HepG2 (cell line): Measurements from ENCODE around the gene UTRN.

Experiments used
- ADNP ChIP-seq: sonication (generic); formaldehyde crosslinking; IDR thresholded peaks from 2 replicates; pipeline ENCODE4 v1.4.0; 2020; ENCODE audit warnings: missing genetic modification reagents
- BCL6 ChIP-seq: IDR thresholded peaks from 2 replicates; pipeline ENCODE4 v1.6.1; 2016; ENCODE audit warnings: missing genetic modification reagents, missing compliant biosample characterization
- CBFB ChIP-seq: sonication (generic); formaldehyde crosslinking; IDR thresholded peaks from 2 replicates; pipeline ENCODE4 v1.4.0; 2020; ENCODE audit warnings: missing genetic modification reagents
- FOXP1 ChIP-seq, 2 experiments: fragments of 450-650 bp in 1 of 2; IDR thresholded peaks; 2 replicates each; pipeline ENCODE4 v1.6.1; 2017 to 2018; ENCODE audit warnings: antibody characterized with exemption in 1 of 2
- IRF2 ChIP-seq: IDR thresholded peaks from 2 replicates; pipeline ENCODE4 v1.6.1; 2018; ENCODE audit warnings: missing genetic modification reagents, missing compliant biosample characterization
- REPIN1 ChIP-seq: sonication (generic); formaldehyde crosslinking; IDR thresholded peaks from 2 replicates; pipeline ENCODE4 v1.8.0; 2022; ENCODE audit warnings: missing genetic modification reagents, low read depth, mild to moderate bottlenecking, borderline replicate concordance
- ZNF556 ChIP-seq: sonication (generic); formaldehyde crosslinking; IDR thresholded peaks from 2 replicates; pipeline ENCODE4 v1.4.0; 2020; ENCODE audit warnings: mild to moderate bottlenecking, missing genetic modification reagents, borderline replicate concordance
- ZSCAN29 ChIP-seq: sonication (generic); formaldehyde crosslinking; conservative IDR thresholded peaks from 2 replicates; pipeline ENCODE4 v1.4.0; 2020; ENCODE audit warnings: mild to moderate bottlenecking, missing genetic modification reagents
- TF ChIP-seq, protein P1 (sequence below): sonication (generic); formaldehyde crosslinking; IDR thresholded peaks from 2 replicates; pipeline ENCODE4 v1.5.0; 2020; ENCODE audit warnings: mild to moderate bottlenecking, missing genetic modification reagents, moderate library complexity
- TF ChIP-seq, protein P2 (sequence below): sonication (generic); formaldehyde crosslinking; IDR thresholded peaks from 2 replicates; pipeline ENCODE4 v1.4.0; 2020; ENCODE audit warnings: missing genetic modification reagents

DNA sequence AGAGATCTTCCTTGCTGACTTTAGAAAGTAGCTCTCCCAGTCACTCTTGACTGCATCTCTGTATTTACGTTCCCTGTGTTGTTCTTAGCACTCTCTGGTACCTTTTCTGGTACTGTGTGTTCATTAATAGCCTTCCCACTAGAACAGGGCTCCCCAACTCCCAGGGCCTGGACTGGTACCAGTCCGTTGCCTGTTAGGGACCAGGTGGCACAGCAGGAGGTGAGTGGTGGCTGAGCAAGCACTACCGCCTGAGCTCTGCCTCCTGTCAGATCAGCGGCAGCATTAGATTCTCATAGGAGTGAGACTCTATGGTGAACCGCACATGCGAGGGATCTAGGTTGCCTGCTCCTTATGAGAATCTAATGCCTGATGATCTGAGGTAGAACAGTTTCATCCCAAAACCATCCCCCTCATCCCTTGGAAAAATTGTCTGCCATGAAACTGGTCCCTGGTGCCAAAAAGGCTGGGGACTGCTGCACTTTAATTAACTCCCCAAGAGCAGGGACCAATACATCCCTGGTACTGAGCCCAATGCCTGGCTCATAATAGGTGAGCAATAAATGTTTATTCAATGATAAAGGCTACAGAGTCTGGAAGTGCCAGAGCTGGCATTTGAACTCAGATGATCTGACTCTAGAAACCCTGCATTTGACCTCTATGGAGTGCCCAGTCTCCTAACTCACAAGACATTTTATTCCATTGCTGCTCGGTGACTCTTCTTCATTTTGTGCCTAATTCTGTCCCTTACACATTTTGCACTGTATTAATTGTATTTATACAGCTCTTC, 11.0 kb downstream of the UTRN start:
- TF ChIP-seq FOXP1 (IDR thresholded peaks at IDR 0.05) (no peak), FOXP1 (CRISPR knock-in tag; IDR thresholded peaks at IDR 0.05) (no peak), REPIN1 (CRISPR knock-in tag) (no peak), CBFB (no peak), ZNF556 (CRISPR knock-in tag) (no peak), IRF2 (CRISPR knock-in tag) (no peak), ZSCAN29 (CRISPR knock-in tag) (no peak), ADNP (CRISPR knock-in tag) (no peak), BCL6 (no peak)
- TF ChIP-seq, protein P1, sequence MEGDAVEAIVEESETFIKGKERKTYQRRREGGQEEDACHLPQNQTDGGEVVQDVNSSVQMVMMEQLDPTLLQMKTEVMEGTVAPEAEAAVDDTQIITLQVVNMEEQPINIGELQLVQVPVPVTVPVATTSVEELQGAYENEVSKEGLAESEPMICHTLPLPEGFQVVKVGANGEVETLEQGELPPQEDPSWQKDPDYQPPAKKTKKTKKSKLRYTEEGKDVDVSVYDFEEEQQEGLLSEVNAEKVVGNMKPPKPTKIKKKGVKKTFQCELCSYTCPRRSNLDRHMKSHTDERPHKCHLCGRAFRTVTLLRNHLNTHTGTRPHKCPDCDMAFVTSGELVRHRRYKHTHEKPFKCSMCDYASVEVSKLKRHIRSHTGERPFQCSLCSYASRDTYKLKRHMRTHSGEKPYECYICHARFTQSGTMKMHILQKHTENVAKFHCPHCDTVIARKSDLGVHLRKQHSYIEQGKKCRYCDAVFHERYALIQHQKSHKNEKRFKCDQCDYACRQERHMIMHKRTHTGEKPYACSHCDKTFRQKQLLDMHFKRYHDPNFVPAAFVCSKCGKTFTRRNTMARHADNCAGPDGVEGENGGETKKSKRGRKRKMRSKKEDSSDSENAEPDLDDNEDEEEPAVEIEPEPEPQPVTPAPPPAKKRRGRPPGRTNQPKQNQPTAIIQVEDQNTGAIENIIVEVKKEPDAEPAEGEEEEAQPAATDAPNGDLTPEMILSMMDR (CRISPR knock-in tag) = no peak
- TF ChIP-seq, protein P2, sequence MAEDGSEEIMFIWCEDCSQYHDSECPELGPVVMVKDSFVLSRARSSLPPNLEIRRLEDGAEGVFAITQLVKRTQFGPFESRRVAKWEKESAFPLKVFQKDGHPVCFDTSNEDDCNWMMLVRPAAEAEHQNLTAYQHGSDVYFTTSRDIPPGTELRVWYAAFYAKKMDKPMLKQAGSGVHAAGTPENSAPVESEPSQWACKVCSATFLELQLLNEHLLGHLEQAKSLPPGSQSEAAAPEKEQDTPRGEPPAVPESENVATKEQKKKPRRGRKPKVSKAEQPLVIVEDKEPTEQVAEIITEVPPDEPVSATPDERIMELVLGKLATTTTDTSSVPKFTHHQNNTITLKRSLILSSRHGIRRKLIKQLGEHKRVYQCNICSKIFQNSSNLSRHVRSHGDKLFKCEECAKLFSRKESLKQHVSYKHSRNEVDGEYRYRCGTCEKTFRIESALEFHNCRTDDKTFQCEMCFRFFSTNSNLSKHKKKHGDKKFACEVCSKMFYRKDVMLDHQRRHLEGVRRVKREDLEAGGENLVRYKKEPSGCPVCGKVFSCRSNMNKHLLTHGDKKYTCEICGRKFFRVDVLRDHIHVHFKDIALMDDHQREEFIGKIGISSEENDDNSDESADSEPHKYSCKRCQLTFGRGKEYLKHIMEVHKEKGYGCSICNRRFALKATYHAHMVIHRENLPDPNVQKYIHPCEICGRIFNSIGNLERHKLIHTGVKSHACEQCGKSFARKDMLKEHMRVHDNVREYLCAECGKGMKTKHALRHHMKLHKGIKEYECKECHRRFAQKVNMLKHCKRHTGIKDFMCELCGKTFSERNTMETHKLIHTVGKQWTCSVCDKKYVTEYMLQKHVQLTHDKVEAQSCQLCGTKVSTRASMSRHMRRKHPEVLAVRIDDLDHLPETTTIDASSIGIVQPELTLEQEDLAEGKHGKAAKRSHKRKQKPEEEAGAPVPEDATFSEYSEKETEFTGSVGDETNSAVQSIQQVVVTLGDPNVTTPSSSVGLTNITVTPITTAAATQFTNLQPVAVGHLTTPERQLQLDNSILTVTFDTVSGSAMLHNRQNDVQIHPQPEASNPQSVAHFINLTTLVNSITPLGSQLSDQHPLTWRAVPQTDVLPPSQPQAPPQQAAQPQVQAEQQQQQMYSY (CRISPR knock-in tag) = no peak
